ENCODE measurements around the gene PLCB4.

DNA sequence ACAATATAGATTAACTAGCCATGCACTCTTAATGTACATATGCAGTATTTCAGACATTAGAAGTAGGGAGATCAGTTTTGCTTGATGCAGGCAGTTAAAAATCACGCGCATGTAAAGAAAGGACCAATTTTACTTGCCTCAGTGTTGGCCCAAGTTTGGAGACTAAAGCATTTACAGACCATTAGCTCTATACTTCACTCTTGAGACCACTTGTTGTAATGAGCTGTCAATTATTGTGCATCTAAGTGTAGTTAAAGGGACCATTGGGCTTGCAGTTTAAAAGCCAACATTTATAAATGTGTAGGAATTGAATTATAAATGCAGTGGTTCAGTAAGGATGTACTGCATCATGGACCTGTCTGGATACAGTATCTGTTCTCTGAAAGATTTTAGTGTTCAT lies 53.7 kb downstream of the PLCB4 start:
- TF ChIP-seq CTCF (IDR thresholded peaks at IDR 0.05) (no peak), EP300 (IDR thresholded peaks at IDR 0.05) (no peak), POLR2A (IDR thresholded peaks at IDR 0.05) (no peak)
